ENCODE results near the gene ZFYVE1. TPM values are rescaled to one million over a fixed set of nuclear protein-coding genes. Genes with fewer than 3 reads are reported as not detected.

Gene ZFYVE1
- total RNA-seq, 1 experiment from 2014 or later = 13.0 TPM

GRCh38 chr14:72939630-72940029 lies 87.3 kb downstream of the ZFYVE1 start:
- intact Hi-C loops (cut with micrococcal nuclease) = no loop called here
- no TSS peak for BruUV-seq (replicated peaks)
- POLR2A ChIA-PET (ENCODE audit: unreplicated experiment) = interaction anchor here (0.5 kb wide), 1 partner anchor 119 kb away, joined by 4 read pairs; the partner anchor contains the start of gene RBM25

DNA sequence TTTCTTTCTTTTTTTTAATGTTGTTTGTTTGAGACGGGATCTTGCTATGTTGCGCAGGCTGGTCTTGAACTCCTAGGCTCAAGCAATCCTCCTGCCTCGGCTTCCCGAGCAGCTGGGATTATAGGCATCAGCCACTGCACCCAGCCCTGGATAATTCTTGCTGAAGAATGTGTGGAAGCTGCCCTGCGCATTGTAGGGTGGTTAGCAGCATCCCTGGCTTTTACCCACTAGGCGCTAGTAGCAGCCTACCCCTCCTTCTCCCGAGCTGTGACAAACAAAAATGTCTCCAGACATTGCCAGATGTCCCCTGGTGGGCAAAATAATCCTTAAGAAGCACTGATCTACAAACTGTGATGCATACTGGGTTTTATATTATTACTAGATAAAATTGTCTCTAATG lies 94.0 kb downstream of the ZFYVE1 start:
- TF ChIP-seq EZH2 (IDR thresholded peaks at IDR 0.05; ENCODE audit: low read length, unreplicated experiment) (no peak), EZH2phosphoT487 (IDR thresholded peaks at IDR 0.05; ENCODE audit: borderline replicate concordance, low read length) (no peak)
- TF ChIP-seq, protein P1, sequence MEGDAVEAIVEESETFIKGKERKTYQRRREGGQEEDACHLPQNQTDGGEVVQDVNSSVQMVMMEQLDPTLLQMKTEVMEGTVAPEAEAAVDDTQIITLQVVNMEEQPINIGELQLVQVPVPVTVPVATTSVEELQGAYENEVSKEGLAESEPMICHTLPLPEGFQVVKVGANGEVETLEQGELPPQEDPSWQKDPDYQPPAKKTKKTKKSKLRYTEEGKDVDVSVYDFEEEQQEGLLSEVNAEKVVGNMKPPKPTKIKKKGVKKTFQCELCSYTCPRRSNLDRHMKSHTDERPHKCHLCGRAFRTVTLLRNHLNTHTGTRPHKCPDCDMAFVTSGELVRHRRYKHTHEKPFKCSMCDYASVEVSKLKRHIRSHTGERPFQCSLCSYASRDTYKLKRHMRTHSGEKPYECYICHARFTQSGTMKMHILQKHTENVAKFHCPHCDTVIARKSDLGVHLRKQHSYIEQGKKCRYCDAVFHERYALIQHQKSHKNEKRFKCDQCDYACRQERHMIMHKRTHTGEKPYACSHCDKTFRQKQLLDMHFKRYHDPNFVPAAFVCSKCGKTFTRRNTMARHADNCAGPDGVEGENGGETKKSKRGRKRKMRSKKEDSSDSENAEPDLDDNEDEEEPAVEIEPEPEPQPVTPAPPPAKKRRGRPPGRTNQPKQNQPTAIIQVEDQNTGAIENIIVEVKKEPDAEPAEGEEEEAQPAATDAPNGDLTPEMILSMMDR (conservative IDR thresholded peaks at IDR 0.05; ENCODE audit: low read depth, low read length) = no peak
- BruUV-seq (replicated peaks) = no TSS peak
- Histone ChIP-seq H4K20me1 (ENCODE audit: low read length) (peaks cover 40% of the 10 kb centered on the region), H3K9ac (ENCODE audit: low read length) (no peak overlapping the region), H3K4me2 (ENCODE audit: low read length) (no peak overlapping the region), H3K27ac (ENCODE audit: low read length) (no peak overlapping the region), H3K9me3 (ENCODE audit: low read length) (no peaks in the 10 kb centered on the region), H2AFZ (ENCODE audit: low read length) (no peak overlapping the region), H3K9me2 (replicated peaks; ENCODE audit: low read length) (no peaks in the 10 kb centered on the region), H3K36me3 (ENCODE audit: low read depth, low read length) (peaks cover 4% of the 10 kb centered on the region; the same call in 1 of the 2 replicates), H3F3A (ENCODE audit: low read length, unreplicated experiment) (no peaks in the 10 kb centered on the region), H3K27me3 (ENCODE audit: low read length) (no peaks in the 10 kb centered on the region), H3K4me1 (ENCODE audit: insufficient read depth, low read length) (peaks cover under 1% of the 10 kb centered on the region; the same call in 1 of the 2 replicates), H3K4me3 (ENCODE audit: low read length) (no peak overlapping the region), H3K79me2 (ENCODE audit: low read length) (peaks cover 86% of the 10 kb centered on the region)
- intact Hi-C loops (cut with micrococcal nuclease) = no loop called here
- ChIA-PET CTCF (no interaction called here), POLR2A (ENCODE audit: unreplicated experiment) (no interaction called here)
- no peak for ATAC-seq
- no peak for DNase-seq

More at GRCh38 chr14:72939630-72940029, 87.3 kb downstream of the ZFYVE1 start:
- no peak overlapping the region for H3K27ac ChIP-seq (ENCODE audit: low read length)
- H3K9me3 ChIP-seq (ENCODE audit: low read length) = no peaks in the 10 kb centered on the region
- no peak overlapping the region for H3K9ac ChIP-seq (ENCODE audit: low read length)
- no peak overlapping the region for H2AFZ ChIP-seq (ENCODE audit: low read length)
- no peak for DNase-seq
- no peak overlapping the region for H3K4me2 ChIP-seq (ENCODE audit: low read length)
- no peak for ATAC-seq
- H3F3A ChIP-seq (ENCODE audit: low read length, unreplicated experiment) = no peaks in the 10 kb centered on the region
- no peaks in the 10 kb centered on the region for H3K9me2 ChIP-seq (replicated peaks; ENCODE audit: low read length)
- TF ChIP-seq EZH2phosphoT487 (IDR thresholded peaks at IDR 0.05; ENCODE audit: borderline replicate concordance, low read length) (no peak), EZH2 (IDR thresholded peaks at IDR 0.05; ENCODE audit: low read length, unreplicated experiment) (no peak)
- TF ChIP-seq, protein P1 (conservative IDR thresholded peaks at IDR 0.05; ENCODE audit: low read depth, low read length) = no peak
- peaks cover 20% of the 10 kb centered on the region for H3K79me2 ChIP-seq (ENCODE audit: low read length)
- peaks cover 16% of the 10 kb centered on the region; the same call in 1 of the 2 replicates for H4K20me1 ChIP-seq (ENCODE audit: low read length)
- CTCF ChIA-PET = interaction anchor here (0.6 kb wide), 1 partner anchor 422 kb away, joined by 5 read pairs; no protein-coding TSS in a partner anchor
- H3K4me1 ChIP-seq (ENCODE audit: insufficient read depth, low read length) = no peaks in the 10 kb centered on the region
- peaks cover 39% of the 10 kb centered on the region for H3K36me3 ChIP-seq (ENCODE audit: low read depth, low read length)
- no peak overlapping the region for H3K4me3 ChIP-seq (ENCODE audit: low read length)
- H3K27me3 ChIP-seq (ENCODE audit: low read length) = no peaks in the 10 kb centered on the region

DNA sequence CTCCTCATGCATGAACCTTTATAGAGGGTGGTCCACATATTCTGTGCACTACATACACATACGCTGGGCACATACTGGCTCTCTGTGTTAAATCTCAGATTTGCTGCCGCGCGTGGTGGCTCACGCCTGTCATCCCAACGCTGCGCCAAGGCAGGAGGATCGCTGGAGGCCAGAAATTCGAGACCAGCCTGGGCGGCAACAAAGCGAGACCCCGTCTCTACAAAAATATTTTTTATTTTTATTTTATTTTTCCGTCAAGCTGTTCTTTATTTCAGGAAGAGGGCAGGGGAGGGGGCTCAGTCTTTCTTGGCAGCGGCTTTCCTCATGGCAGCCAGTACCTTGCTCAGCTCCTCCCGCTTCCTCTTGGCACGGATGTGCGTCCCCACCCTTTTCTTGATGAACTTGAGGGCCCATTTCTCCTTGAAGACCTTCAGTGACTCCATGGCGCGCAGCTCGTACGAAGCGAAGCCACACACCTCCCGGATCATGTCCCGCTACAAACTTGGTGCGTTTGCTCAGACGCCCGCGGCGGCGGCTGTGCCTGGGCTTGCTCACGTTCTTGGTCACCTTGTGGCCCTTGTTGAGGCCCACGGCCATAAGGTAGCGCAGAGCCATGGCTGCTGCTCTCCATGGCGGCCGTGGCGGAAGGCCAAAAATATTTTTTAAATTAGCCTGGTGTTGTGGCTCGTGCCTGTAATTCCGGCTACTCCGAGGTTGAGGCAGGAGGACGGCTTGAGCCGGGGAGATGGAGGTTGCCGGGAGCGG lies 97.4 kb downstream of the ZFYVE1 start:
- ATAC-seq = no peak
- Histone ChIP-seq H3K4me3 (ENCODE audit: low read length) (no peak overlapping the region), H2AFZ (ENCODE audit: low read length) (no peak overlapping the region), H3K27ac (ENCODE audit: low read length) (no peak overlapping the region), H3K36me3 (ENCODE audit: low read depth, low read length) (no peaks in the 10 kb centered on the region), H4K20me1 (ENCODE audit: low read length) (peaks cover 27% of the 10 kb centered on the region), H3K4me1 (ENCODE audit: insufficient read depth, low read length) (peaks cover 12% of the 10 kb centered on the region), H3K4me2 (ENCODE audit: low read length) (no peak overlapping the region), H3K9me2 (replicated peaks; ENCODE audit: low read length) (no peaks in the 10 kb centered on the region), H3F3A (ENCODE audit: low read length, unreplicated experiment) (no peaks in the 10 kb centered on the region), H3K9me3 (ENCODE audit: low read length) (no peaks in the 10 kb centered on the region), H3K27me3 (ENCODE audit: low read length) (no peaks in the 10 kb centered on the region), H3K9ac (ENCODE audit: low read length) (no peak overlapping the region), H3K79me2 (ENCODE audit: low read length) (peaks cover 71% of the 10 kb centered on the region)
- ChIA-PET POLR2A (ENCODE audit: unreplicated experiment) (interaction anchor here (0.6 kb wide), 1 partner anchor 113 kb away, joined by 9 read pairs; no protein-coding TSS in a partner anchor), CTCF (interaction anchor here (0.6 kb wide), 1 partner anchor 207 kb away, joined by 4 read pairs; the partner anchor contains the start of gene PSEN1)
- intact Hi-C loops (cut with micrococcal nuclease) = loop anchor here (5.0 kb wide), 1 partner anchor 638 kb away; the partner anchor contains the start of gene ACOT2
- TF ChIP-seq EZH2phosphoT487 (IDR thresholded peaks at IDR 0.05; ENCODE audit: borderline replicate concordance, low read length) = no peak
- no peak for TF ChIP-seq EZH2 (IDR thresholded peaks at IDR 0.05; ENCODE audit: low read length, unreplicated experiment)
- TF ChIP-seq, protein P1 (conservative IDR thresholded peaks at IDR 0.05; ENCODE audit: low read depth, low read length) = no peak
- no TSS peak for BruUV-seq (replicated peaks)
- DNase-seq = no peak
